Prostate gland (tissue), 2 donors: ENCODE results near the gene COL9A3.

Experiments
- POLR2A ChIP-seq: fragments of 450-650 bp; IDR thresholded peaks from one replicate; pipeline ENCODE4 v1.6.1; 2016; ENCODE audit warnings: antibody characterized with exemption, mild to moderate bottlenecking
- TF ChIP-seq, protein P1 (sequence below), 4 experiments: fragments of 200-600 bp in 2 of 4; fragments of 450-650 bp in 2 of 4; sonication (generic) in 2 of 4; IDR thresholded peaks; 1 replicate in 3 of 4; 2 replicates in 1 of 4; pipeline ENCODE4 v1.5.1; 2016 to 2019; ENCODE audit warnings: antibody characterized with exemption in 4 of 4, mild to moderate bottlenecking in 2 of 4, moderate library complexity in 2 of 4

DNA sequence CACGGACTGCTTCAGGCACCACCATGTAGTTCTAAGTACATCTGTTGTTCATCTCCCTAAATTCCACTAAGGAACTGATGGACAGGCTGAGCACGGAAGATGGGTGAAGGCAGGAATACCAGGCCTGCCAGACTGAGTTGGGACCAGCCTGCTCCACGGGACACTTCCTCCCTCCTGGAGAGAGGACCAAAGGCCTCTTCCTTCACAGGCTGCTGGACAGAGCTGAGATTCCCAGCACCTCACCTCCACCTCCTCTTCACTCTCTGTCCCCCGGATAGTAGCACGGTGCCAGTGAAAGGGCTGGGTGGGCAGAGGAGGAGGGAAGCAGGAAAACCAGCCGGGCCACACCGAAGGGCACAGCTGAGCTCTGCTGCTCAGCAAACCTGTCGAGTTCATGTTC, 67.7 kb downstream of the COL9A3 start:
- TF ChIP-seq, protein P1, sequence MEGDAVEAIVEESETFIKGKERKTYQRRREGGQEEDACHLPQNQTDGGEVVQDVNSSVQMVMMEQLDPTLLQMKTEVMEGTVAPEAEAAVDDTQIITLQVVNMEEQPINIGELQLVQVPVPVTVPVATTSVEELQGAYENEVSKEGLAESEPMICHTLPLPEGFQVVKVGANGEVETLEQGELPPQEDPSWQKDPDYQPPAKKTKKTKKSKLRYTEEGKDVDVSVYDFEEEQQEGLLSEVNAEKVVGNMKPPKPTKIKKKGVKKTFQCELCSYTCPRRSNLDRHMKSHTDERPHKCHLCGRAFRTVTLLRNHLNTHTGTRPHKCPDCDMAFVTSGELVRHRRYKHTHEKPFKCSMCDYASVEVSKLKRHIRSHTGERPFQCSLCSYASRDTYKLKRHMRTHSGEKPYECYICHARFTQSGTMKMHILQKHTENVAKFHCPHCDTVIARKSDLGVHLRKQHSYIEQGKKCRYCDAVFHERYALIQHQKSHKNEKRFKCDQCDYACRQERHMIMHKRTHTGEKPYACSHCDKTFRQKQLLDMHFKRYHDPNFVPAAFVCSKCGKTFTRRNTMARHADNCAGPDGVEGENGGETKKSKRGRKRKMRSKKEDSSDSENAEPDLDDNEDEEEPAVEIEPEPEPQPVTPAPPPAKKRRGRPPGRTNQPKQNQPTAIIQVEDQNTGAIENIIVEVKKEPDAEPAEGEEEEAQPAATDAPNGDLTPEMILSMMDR (IDR thresholded peaks at IDR 0.05): no peak
- no peak for TF ChIP-seq POLR2A
